SK-N-MC (cell line): Measurements from ENCODE around the gene NBEAL1.

Source experiments
- EZH2 ChIP-seq: fragments of 200-600 bp; sonication (generic); IDR thresholded peaks from one replicate; pipeline ENCODE4 v1.6.1; 2017; ENCODE audit warnings: antibody characterized with exemption
- FOXP2 ChIP-seq: optimal IDR thresholded peaks from 2 replicates; pipeline ENCODE3; 2011; ENCODE audit warnings: mild to moderate bottlenecking, moderate library complexity; ENCODE audit not compliant: insufficient read depth; ENCODE audit errors: extremely low read length, control extremely low read depth
- POLR2AphosphoS5 ChIP-seq: IDR thresholded peaks from 2 replicates; pipeline ENCODE4 v1.6.1; 2012; ENCODE audit warnings: mild to moderate bottlenecking, low read depth, low read length, borderline replicate concordance

DNA sequence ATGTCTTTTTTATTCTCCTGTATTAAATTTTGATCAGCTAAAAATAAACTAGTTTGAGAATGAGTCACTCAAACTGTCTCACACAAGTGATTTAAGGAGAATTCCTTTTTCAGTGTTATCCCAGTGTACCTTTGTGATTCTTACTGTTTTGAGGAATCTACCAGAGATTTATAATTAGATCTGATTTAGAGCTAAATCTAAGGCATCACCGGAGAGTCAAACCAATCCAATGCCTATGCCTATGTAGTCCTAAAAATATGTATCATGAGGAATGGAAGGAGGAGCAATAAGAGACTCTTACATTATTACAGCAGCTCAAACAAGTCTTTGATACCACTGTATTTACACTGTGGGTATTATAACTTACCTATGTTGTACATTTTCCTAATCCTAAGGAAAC lies 160.7 kb downstream of the NBEAL1 start:
- TF ChIP-seq POLR2AphosphoS5 (no peak), EZH2 (no peak), FOXP2 (no peak)
